IMR-90 (cell line): ENCODE measurements around the gene JADE2. TPM values are rescaled to one million over a fixed set of nuclear protein-coding genes. Genes with fewer than 3 reads are reported as not detected.

Source experiments
- ATAC-seq: fragments of 200-7000 bp; cut with Tn5 transposase; 2 replicates; pipeline ENCODE4 v1.9.1; 2020; ENCODE audit warnings: low read depth, mild to moderate bottlenecking, moderate library complexity
- BruUV-seq: library from RNA; stranded (reverse); fragments of 400-500 nt; replicated peaks from 2 replicates; lab custom pipeline; 2021; lab: Mats Ljungman, UMichigan
- CTCF ChIA-PET: fragments of 300-600 bp; formaldehyde crosslinking; extraction: SDS; loops from one replicate; lab custom pipeline; 2021; ENCODE audit warnings: antibody characterized with exemption; lab: Yijun Ruan, JAX
- POLR2A ChIA-PET: fragments of 300-600 bp; sonication (Branson Sonifier 250); formaldehyde crosslinking; loops from one replicate; lab custom pipeline; 2022; ENCODE audit warnings: antibody characterized with exemption; ENCODE audit not compliant: unreplicated experiment; lab: Charles Lee
- DNase-seq: peaks from one replicate; pipeline ENCODE4 v3.0.0; 2013
- H2AFZ ChIP-seq: replicated peaks from 2 replicates; pipeline ENCODE3; 2013; ENCODE audit warnings: low read length, mild to moderate bottlenecking; ENCODE audit not compliant: poor library complexity
- H2AK5ac ChIP-seq: 2 replicates; pipeline ENCODE4 v1.6.1; 2013; ENCODE audit warnings: low read depth, low read length, inconsistent platforms
- H2AK9ac ChIP-seq: replicated peaks from 2 replicates; pipeline ENCODE3; 2013; ENCODE audit warnings: mild to moderate bottlenecking, low read depth, low read length, moderate library complexity; ENCODE audit not compliant: poor library complexity
- H2BK120ac ChIP-seq: 2 replicates; pipeline ENCODE4 v1.6.1; 2013; ENCODE audit warnings: low read depth, low read length, inconsistent platforms
- H2BK15ac ChIP-seq: 3 replicates; pipeline ENCODE4 v1.6.1; 2013; ENCODE audit warnings: low read depth, low read length, inconsistent platforms
- H2BK20ac ChIP-seq: 2 replicates; pipeline ENCODE4 v1.6.1; 2013; ENCODE audit warnings: low read depth, mild to moderate bottlenecking, inconsistent platforms, low read length, moderate library complexity
- H2BK5ac ChIP-seq: 2 replicates; pipeline ENCODE4 v1.6.1; 2013; ENCODE audit warnings: mild to moderate bottlenecking, low read depth, low read length, inconsistent platforms; ENCODE audit not compliant: poor library complexity, severe bottlenecking
- H3K14ac ChIP-seq: replicated peaks from 2 replicates; pipeline ENCODE4 v1.6.1; 2013; ENCODE audit warnings: low read depth, low read length, inconsistent platforms
- H3K18ac ChIP-seq: 2 replicates; pipeline ENCODE4 v1.6.1; 2013; ENCODE audit warnings: low read depth, low read length, control low read depth
- H3K23ac ChIP-seq: 2 replicates; pipeline ENCODE4 v1.6.1; 2013; ENCODE audit warnings: low read depth, low read length, inconsistent platforms
- H3K27ac ChIP-seq: 2 replicates; pipeline ENCODE4 v1.5.1; 2013; ENCODE audit warnings: mild to moderate bottlenecking, control low read depth, low read length; ENCODE audit not compliant: insufficient read depth
- H3K27me3 ChIP-seq: 2 replicates; pipeline ENCODE4 v1.6.1; 2013; ENCODE audit warnings: low read length; ENCODE audit not compliant: control insufficient read depth, insufficient read depth
- H3K36me3 ChIP-seq: 2 replicates; pipeline ENCODE4 v1.6.1; 2013; ENCODE audit warnings: low read length, mixed read lengths; ENCODE audit not compliant: control insufficient read depth, insufficient read depth
- H3K4ac ChIP-seq: 2 replicates; pipeline ENCODE4 v1.6.1; 2013; ENCODE audit warnings: low read depth, low read length, inconsistent platforms
- H3K4me1 ChIP-seq: 2 replicates; pipeline ENCODE4 v1.6.1; 2013; ENCODE audit warnings: low read length, mixed read lengths; ENCODE audit not compliant: control insufficient read depth, insufficient read depth
- H3K4me2 ChIP-seq: 2 replicates; pipeline ENCODE4 v1.6.1; 2013; ENCODE audit warnings: low read depth, mild to moderate bottlenecking, control low read depth, low read length, moderate library complexity
- H3K4me3 ChIP-seq: 2 replicates; pipeline ENCODE4 v1.5.1; 2013; ENCODE audit warnings: low read depth, mild to moderate bottlenecking, control low read depth, low read length, moderate library complexity; ENCODE audit not compliant: insufficient read depth
- H3K56ac ChIP-seq: 2 replicates; pipeline ENCODE4 v1.6.1; 2013; ENCODE audit warnings: low read length, inconsistent platforms; ENCODE audit not compliant: insufficient read depth; ENCODE audit errors: extremely low read depth
- H3K79me1 ChIP-seq, 2 experiments: 2 replicates each; pipeline ENCODE4 v1.6.1; 2013; ENCODE audit warnings: low read length in 2 of 2, inconsistent platforms in 1 of 2, low read depth in 1 of 2
- H3K9ac ChIP-seq: 2 replicates; pipeline ENCODE4 v1.6.1; 2013; ENCODE audit warnings: low read depth, low read length, control low read depth
- H3K9me1 ChIP-seq: 2 replicates; pipeline ENCODE4 v1.6.1; 2013; ENCODE audit warnings: low read length, inconsistent platforms; ENCODE audit not compliant: insufficient read depth
- H3K9me3 ChIP-seq: 2 replicates; pipeline ENCODE4 v1.6.1; 2013; ENCODE audit warnings: low read length; ENCODE audit not compliant: control insufficient read depth, insufficient read depth
- H4K20me1 ChIP-seq: 2 replicates; pipeline ENCODE4 v1.6.1; 2013; ENCODE audit warnings: low read length, inconsistent platforms; ENCODE audit not compliant: insufficient read depth
- H4K5ac ChIP-seq: 2 replicates; pipeline ENCODE4 v1.6.1; 2013; ENCODE audit warnings: mild to moderate bottlenecking, low read depth, low read length, control low read depth
- H4K8ac ChIP-seq, 2 experiments: 2 replicates each; pipeline ENCODE4 v1.6.1; 2013; ENCODE audit warnings: low read depth in 2 of 2, low read length in 2 of 2, control low read depth in 1 of 2, inconsistent platforms in 1 of 2
- H4K91ac ChIP-seq: 2 replicates; pipeline ENCODE4 v1.6.1; 2013; ENCODE audit warnings: low read depth, low read length, inconsistent platforms; ENCODE audit not compliant: insufficient read depth
- CTCF ChIP-seq: conservative IDR thresholded peaks from 2 replicates; pipeline ENCODE4 v1.5.1; 2012; ENCODE audit warnings: mild to moderate bottlenecking, low read depth, low read length, improper control_type of control experiment
- RFX5 ChIP-seq: IDR thresholded peaks from 2 replicates; pipeline ENCODE4 v1.8.0; 2012; ENCODE audit warnings: low read depth, mild to moderate bottlenecking, low read length, moderate library complexity
- USF2 ChIP-seq: fragments of 150-350 bp; IDR thresholded peaks from 2 replicates; pipeline ENCODE4 v1.6.1; 2017; ENCODE audit warnings: mild to moderate bottlenecking, antibody characterized with exemption, low read length, low read depth
- WGBS, 2 experiments: methylation state at CpG; one replicate each; pipeline versions ENCODE4 v1.1.5 to v1.1.7; 2013; ENCODE audit warnings: missing lambda C conversion rate in 2 of 2; ENCODE audit not compliant: insufficient read length in 1 of 2; ENCODE audit errors: extremely low coverage in 2 of 2; 5-methylcytosine and 5-hydroxymethylcytosine counted together
- dilution Hi-C: fragments of 300-500 bp; cut with HindIII; formaldehyde crosslinking; loops from one replicate; pipeline ENCODE4 v1.14.3; 2018; ENCODE audit warnings: low sequenced_read_pairs; ENCODE audit not compliant: unreplicated experiment
- in situ Hi-C: fragments of 300-500 bp; cut with MboI; formaldehyde crosslinking; loops from 3 replicates; pipeline ENCODE4 v1.14.3; 2019; ENCODE audit warnings: low sequenced_read_pairs, inconsistent platforms, mixed read lengths
- intact Hi-C: fragments of 100-400 bp; cut with micrococcal nuclease; formaldehyde crosslinking; loops from 2 replicates; pipeline ENCODE4 v1.10.0; 2022
- polyA plus RNA-seq, 3 experiments: library from polyadenylated mRNA; depleted of rRNA; stranded (reverse); fragments of >200 nt; gene quantifications; 2 replicates each; pipeline ENCODE4 v1.2.3, GENCODE V29; 2012; ENCODE audit warnings: low replicate concordance in 1 of 3
- total RNA-seq: library from RNA; depleted of rRNA; stranded (reverse); fragments of >200 nt; gene quantifications from 2 replicates; pipeline ENCODE4 v1.2.3, GENCODE V29; 2012

JADE2 gene
- total and polyA plus RNA-seq, 2 of the 4 experiments (the other 2 are of a cell fraction) = 13.3 to 14.9 TPM

- Histone ChIP-seq H3K14ac (peak overlapping the region; percentile 64), H4K8ac (peak overlapping the region in 1 of 2 experiments; percentile 41; a peak in 2 of 4 replicates), H3K79me1 (peaks cover 22 to 61% of the 10 kb centered on the region in 2 experiments), H3K23ac (peak overlapping the region; percentile 36; the same call in 1 of the 2 replicates), H3K4me1 (peaks cover 43% of the 10 kb centered on the region), H2AFZ (peak overlapping the region; percentile 4), H3K27ac (peak overlapping the region; percentile 66), H2BK5ac (peak overlapping the region; percentile 78), H3K9ac (0 out of 2 replicates have a peak overlapping the region, but pooled peaks have one; percentile 5), H2AK5ac (peak overlapping the region; percentile 92), H4K91ac (peak overlapping the region; percentile 77), H3K18ac (peak overlapping the region; percentile 75), H3K9me3 (no peaks in the 10 kb centered on the region), H2BK20ac (peak overlapping the region; percentile 57), H3K9me1 (peaks cover 41% of the 10 kb centered on the region), H3K56ac (peak overlapping the region; percentile 5; the same call in 1 of the 2 replicates), H3K36me3 (peaks cover 15% of the 10 kb centered on the region), H2AK9ac (peak overlapping the region; percentile 74), H3K4me3 (no peak overlapping the region), H3K4ac (peak overlapping the region; percentile 63), H2BK120ac (peak overlapping the region; percentile 69), H3K27me3 (no peaks in the 10 kb centered on the region), H4K20me1 (peaks cover 8% of the 10 kb centered on the region; the same call in 1 of the 2 replicates), H4K5ac (peak overlapping the region; percentile 53), H2BK15ac (peak overlapping the region; percentile 42; the same call in 2 of the 3 replicates), H3K4me2 (peak overlapping the region; percentile 42; the same call in 1 of the 2 replicates)
- ChIA-PET POLR2A (no interaction called here), CTCF (no interaction called here)
- ATAC-seq (no peak), DNase-seq (no peak)
- dilution Hi-C loops = no loop called here
- intact Hi-C loops = loop anchor here (2.0 kb wide), 1 partner anchor 17 kb away; no protein-coding TSS in a partner anchor
- TF ChIP-seq USF2 (no peak), CTCF (no peak), RFX5 (no peak)
- in situ Hi-C loops = no loop called here
- BruUV-seq = no TSS peak
- 60% methylated on average over 6 of the region's 13 CpGs; no CpG with 5 or more reads in 1 of the 2 experiments for WGBS, 2 experiments
These were observed 22.7 kb downstream of the JADE2 start for GRCh38 chr5:134547999-134548658.
